CD14-positive monocyte (primary cell): ENCODE data around the gene CST1. TPM values are rescaled to one million over a fixed set of nuclear protein-coding genes. Genes with fewer than 3 reads are reported as not detected.
"Not testable (repeated sequence)": the region's sequence is repeated elsewhere in the genome, so short reads cannot be mapped to it uniquely, and the experiment has no call there.

Experiments used
- DNase-seq, 3 donors: peaks; one replicate each; pipeline ENCODE4 v3.0.0-alpha.2; 2011 to 2022
- H2AFZ ChIP-seq: 2 replicates; pipeline ENCODE4 v1.6.0; 2012; ENCODE audit warnings: mild to moderate bottlenecking, low read depth, low read length, inconsistent platforms; ENCODE audit not compliant: insufficient read depth, poor library complexity, severe bottlenecking
- H3K27ac ChIP-seq, 2 donors: 1 replicate in 1 of 2; 2 replicates in 1 of 2; pipeline ENCODE4 v1.5.1; 2012 to 2013; ENCODE audit warnings: low read length in 2 of 2, control low read depth in 1 of 2, inconsistent platforms in 1 of 2, low read depth in 1 of 2, mild to moderate bottlenecking in 1 of 2
- H3K27me3 ChIP-seq, 2 donors: one replicate each; pipeline versions ENCODE4 v1.6.0 to v1.6.1; 2011 to 2013; ENCODE audit warnings: low read length in 2 of 2; ENCODE audit not compliant: control insufficient read depth in 2 of 2, insufficient read depth in 2 of 2
- H3K36me3 ChIP-seq, 2 donors: replicated peaks in 1 of 2; 1 replicate in 1 of 2; 2 replicates in 1 of 2; pipeline versions ENCODE4 v1.5.1 to v1.6.1; 2012 to 2013; ENCODE audit warnings: low read length in 2 of 2, control low read depth in 1 of 2, inconsistent platforms in 1 of 2, mild to moderate bottlenecking in 1 of 2; ENCODE audit not compliant: insufficient read depth in 2 of 2, control insufficient read depth in 1 of 2
- H3K4me1 ChIP-seq, 2 donors: 1 replicate in 1 of 2; 2 replicates in 1 of 2; pipeline versions ENCODE4 v1.5.1 to v1.6.1; 2012 to 2013; ENCODE audit warnings: low read length in 2 of 2, control low read depth in 1 of 2, inconsistent platforms in 1 of 2, mild to moderate bottlenecking in 1 of 2, moderate library complexity in 1 of 2; ENCODE audit not compliant: insufficient read depth in 2 of 2, control insufficient read depth in 1 of 2
- H3K4me2 ChIP-seq: replicated peaks from 2 replicates; pipeline ENCODE3; 2012; ENCODE audit warnings: low read length, moderate library complexity, mild to moderate bottlenecking; ENCODE audit not compliant: poor library complexity, severe bottlenecking; ENCODE audit errors: extremely low read depth
- H3K4me3 ChIP-seq, 3 experiments: fragments of 200-600 bp in 1 of 3; sonication (generic) in 1 of 3; replicated peaks in 1 of 3; 1 replicate in 2 of 3; 2 replicates in 1 of 3; pipeline ENCODE4 v1.5.1; 2011 to 2013; ENCODE audit warnings: low read length in 3 of 3, mild to moderate bottlenecking in 3 of 3, control low read depth in 2 of 3, low read depth in 2 of 3, inconsistent platforms in 1 of 3, moderate library complexity in 1 of 3
- H3K79me2 ChIP-seq: 2 replicates; pipeline ENCODE4 v1.6.0; 2012; ENCODE audit warnings: mild to moderate bottlenecking, control low read depth, inconsistent platforms, low read length, moderate library complexity; ENCODE audit not compliant: insufficient read depth
- H3K9ac ChIP-seq: 2 replicates; pipeline ENCODE4 v1.6.0; 2017; ENCODE audit warnings: low read length, mild to moderate bottlenecking; ENCODE audit not compliant: insufficient read depth, poor library complexity, severe bottlenecking
- H3K9me3 ChIP-seq, 2 donors: replicated peaks in 1 of 2; 1 replicate in 1 of 2; 2 replicates in 1 of 2; pipeline versions ENCODE4 v1.5.1 to v1.6.1; 2012 to 2013; ENCODE audit warnings: low read length in 2 of 2, control low read depth in 1 of 2; ENCODE audit not compliant: control insufficient read depth in 1 of 2, insufficient read depth in 1 of 2
- H4K20me1 ChIP-seq: 2 replicates; pipeline ENCODE4 v1.6.0; 2012; ENCODE audit warnings: mild to moderate bottlenecking, low read length, control low read depth, moderate library complexity; ENCODE audit not compliant: insufficient read depth
- H3K27ac Mint-ChIP-seq, 7 donors: one replicate each; pipeline ENCODE4 v1.8.0; 2020; ENCODE audit warnings: mild to moderate bottlenecking in 7 of 7, mixed read lengths in 7 of 7, moderate library complexity in 6 of 7, inconsistent platforms in 2 of 7
- H3K27me3 Mint-ChIP-seq, 3 donors: one replicate each; pipeline ENCODE4 v1.8.0; 2021 to 2022; ENCODE audit warnings: low read depth in 3 of 3, mild to moderate bottlenecking in 3 of 3, mixed read lengths in 3 of 3, moderate library complexity in 3 of 3, inconsistent platforms in 1 of 3
- H3K36me3 Mint-ChIP-seq, 2 donors: one replicate each; pipeline ENCODE4 v1.8.0; 2020; ENCODE audit warnings: mixed read lengths in 2 of 2, inconsistent platforms in 1 of 2, mild to moderate bottlenecking in 1 of 2
- H3K4me1 Mint-ChIP-seq: one replicate; pipeline ENCODE4 v1.8.0; 2020; ENCODE audit warnings: mild to moderate bottlenecking, mixed read lengths
- H3K4me3 Mint-ChIP-seq, 2 donors: one replicate each; pipeline ENCODE4 v1.8.0; 2020; ENCODE audit warnings: mild to moderate bottlenecking in 2 of 2, mixed read lengths in 2 of 2, moderate library complexity in 1 of 2
- H3K9me3 Mint-ChIP-seq, 7 donors: one replicate each; pipeline ENCODE4 v1.8.0; 2020 to 2022; ENCODE audit warnings: mixed read lengths in 7 of 7, mild to moderate bottlenecking in 6 of 7, moderate library complexity in 6 of 7, inconsistent platforms in 2 of 7
- WGBS: methylation state at CpG from one replicate; pipeline ENCODE4 v1.1.5; 2013; ENCODE audit warnings: missing lambda C conversion rate; ENCODE audit not compliant: insufficient coverage; 5-methylcytosine and 5-hydroxymethylcytosine counted together
- intact Hi-C, 2 donors: fragments of 100-400 bp; cut with micrococcal nuclease; formaldehyde crosslinking; loops; one replicate each; pipeline versions ENCODE4 v1.15.0 to v1.15.1; 2023
- polyA plus RNA-seq, 3 donors: library from polyadenylated mRNA; depleted of rRNA in 1 of 3; unstranded in 2 of 3; stranded (reverse) in 1 of 3; fragments of 300-500 nt in 2 of 3; fragments of >200 nt in 1 of 3; fragmentation: Illumina TruSeq in 2 of 3; gene quantifications; 1 replicate in 2 of 3; 2 replicates in 1 of 3; pipeline ENCODE4 v1.2.3, GENCODE V29; 2012 to 2021
- TF ChIP-seq, protein P1 (sequence below): fragments of 200-600 bp; IDR thresholded peaks from one replicate; pipeline ENCODE4 v1.8.0; 2022; ENCODE audit warnings: antibody characterized with exemption, mild to moderate bottlenecking

The CST1 gene
- polyA plus RNA-seq, 3 donors, result not detected

DNA sequence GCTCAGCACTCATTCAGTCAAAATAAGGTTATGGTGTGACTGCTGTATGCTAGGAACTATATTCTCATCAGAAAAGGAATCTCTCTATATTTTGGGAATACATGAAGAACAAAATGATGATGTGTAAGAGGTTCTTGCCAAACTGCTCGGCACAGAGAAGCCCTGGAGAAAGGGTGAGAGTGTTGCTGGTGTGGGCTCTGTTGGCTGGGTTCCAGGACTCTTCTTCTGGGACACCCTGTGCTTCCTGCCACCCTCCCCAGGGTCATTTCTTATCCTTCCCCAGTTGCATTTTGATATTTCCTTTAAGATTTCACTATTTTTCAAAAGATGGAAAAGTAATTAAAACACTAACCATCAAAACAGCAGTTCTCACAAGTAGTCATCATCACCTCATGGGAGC, 28.8 kb downstream of the CST1 start:
- Histone ChIP-seq H2AFZ (no peak overlapping the region), H3K27me3 (no peaks in the 10 kb centered on the region), H3K36me3 (no peaks in the 10 kb centered on the region), H3K9me3 (no peaks in the 10 kb centered on the region), H3K9ac (no peak overlapping the region), H4K20me1 (no peaks in the 10 kb centered on the region), H3K4me2 (no peak overlapping the region), H3K4me3 (no peak overlapping the region), H3K4me1 (no peaks in the 10 kb centered on the region), H3K27ac (no peak overlapping the region), H3K79me2 (no peaks in the 10 kb centered on the region)
- H3K36me3 Mint-ChIP-seq, result no peaks in the 10 kb centered on the region
- TF ChIP-seq, protein P1, sequence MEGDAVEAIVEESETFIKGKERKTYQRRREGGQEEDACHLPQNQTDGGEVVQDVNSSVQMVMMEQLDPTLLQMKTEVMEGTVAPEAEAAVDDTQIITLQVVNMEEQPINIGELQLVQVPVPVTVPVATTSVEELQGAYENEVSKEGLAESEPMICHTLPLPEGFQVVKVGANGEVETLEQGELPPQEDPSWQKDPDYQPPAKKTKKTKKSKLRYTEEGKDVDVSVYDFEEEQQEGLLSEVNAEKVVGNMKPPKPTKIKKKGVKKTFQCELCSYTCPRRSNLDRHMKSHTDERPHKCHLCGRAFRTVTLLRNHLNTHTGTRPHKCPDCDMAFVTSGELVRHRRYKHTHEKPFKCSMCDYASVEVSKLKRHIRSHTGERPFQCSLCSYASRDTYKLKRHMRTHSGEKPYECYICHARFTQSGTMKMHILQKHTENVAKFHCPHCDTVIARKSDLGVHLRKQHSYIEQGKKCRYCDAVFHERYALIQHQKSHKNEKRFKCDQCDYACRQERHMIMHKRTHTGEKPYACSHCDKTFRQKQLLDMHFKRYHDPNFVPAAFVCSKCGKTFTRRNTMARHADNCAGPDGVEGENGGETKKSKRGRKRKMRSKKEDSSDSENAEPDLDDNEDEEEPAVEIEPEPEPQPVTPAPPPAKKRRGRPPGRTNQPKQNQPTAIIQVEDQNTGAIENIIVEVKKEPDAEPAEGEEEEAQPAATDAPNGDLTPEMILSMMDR, result no peak
- no peak overlapping the region for H3K4me3 Mint-ChIP-seq
- peaks cover 0 to 5% (median 4%) of the 10 kb centered on the region in 3 donors for H3K27me3 Mint-ChIP-seq
- no peaks in the 10 kb centered on the region for H3K4me1 Mint-ChIP-seq
- WGBS, result no CpG with 5 or more reads among the region's 1 CpG
- peaks cover 0 to 1% (median 0%) of the 10 kb centered on the region in 7 donors for H3K9me3 Mint-ChIP-seq
- no peak overlapping the region for H3K27ac Mint-ChIP-seq
- intact Hi-C loops, result no loop called here
- no peak for DNase-seq

DNA sequence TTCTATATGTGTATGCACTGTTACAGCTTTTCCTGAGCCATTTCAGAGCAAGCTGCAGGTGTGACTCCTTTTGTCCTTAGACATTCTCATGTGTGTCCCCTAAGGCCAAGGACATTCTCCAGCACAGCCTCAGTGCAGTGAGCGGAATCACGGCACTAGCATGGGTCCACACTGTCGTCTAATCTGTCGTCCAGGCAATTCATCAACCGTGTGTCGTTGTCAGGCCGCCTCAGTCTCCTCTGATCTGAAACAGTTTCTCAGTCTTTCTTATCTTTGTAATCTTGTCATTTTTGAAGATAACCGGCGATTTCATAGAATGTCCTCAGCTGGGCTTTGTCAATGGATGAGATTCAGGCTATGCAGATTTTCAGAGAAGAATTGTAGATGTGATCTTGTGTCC, 31.4 kb downstream of the CST1 start:
- intact Hi-C loops, H3K27ac ChIP-seq, H3K36me3 ChIP-seq, H3K4me1 Mint-ChIP-seq, H3K27me3 ChIP-seq, DNase-seq, H4K20me1 ChIP-seq, H3K9ac ChIP-seq, H2AFZ ChIP-seq, H3K4me3 Mint-ChIP-seq, H3K79me2 ChIP-seq, H3K4me2 ChIP-seq, H3K9me3 Mint-ChIP-seq, H3K4me1 ChIP-seq, H3K4me3 ChIP-seq, H3K27ac Mint-ChIP-seq, H3K27me3 Mint-ChIP-seq, H3K9me3 ChIP-seq, H3K36me3 Mint-ChIP-seq: not testable (repeated sequence)
- WGBS, result 100% methylated on average over 2 of the region's 9 CpGs

DNA sequence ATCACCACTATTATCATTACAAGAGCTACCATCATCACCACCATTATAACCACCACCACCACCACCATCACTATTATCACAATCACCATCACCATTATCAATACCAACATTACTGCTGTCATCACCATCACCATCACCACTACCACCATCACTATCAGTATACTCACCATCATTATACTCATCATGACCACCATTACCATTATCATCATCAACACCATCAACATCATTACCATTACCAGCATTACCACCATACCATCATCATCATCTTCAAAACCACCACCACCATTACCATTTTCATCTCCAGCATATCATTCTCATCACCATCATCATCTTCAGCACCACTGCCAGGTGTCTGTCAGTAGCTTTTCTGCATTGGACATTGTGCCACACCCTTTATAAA, 39.0 kb downstream of the CST1 start:
- H3K27me3 Mint-ChIP-seq, H3K4me3 ChIP-seq, DNase-seq, H3K9me3 Mint-ChIP-seq, H3K4me1 Mint-ChIP-seq, H3K27ac Mint-ChIP-seq, H3K4me2 ChIP-seq, H3K27ac ChIP-seq, H2AFZ ChIP-seq, H3K36me3 Mint-ChIP-seq, H3K4me1 ChIP-seq, H4K20me1 ChIP-seq, H3K4me3 Mint-ChIP-seq, H3K9me3 ChIP-seq, H3K79me2 ChIP-seq, intact Hi-C loops, H3K27me3 ChIP-seq, H3K9ac ChIP-seq, H3K36me3 ChIP-seq: not testable (repeated sequence)
